Right lung (tissue), 5 donors: Measurements from ENCODE around the gene GALNT18. TPM values are rescaled to one million over a fixed set of nuclear protein-coding genes. Genes with fewer than 3 reads are reported as not detected.

ENCODE experiments used
- DNase-seq, 2 donors: peaks; one replicate each; pipeline ENCODE4 v3.0.0-alpha.2; 2013
- polyA plus RNA-seq, 5 donors: library from polyadenylated mRNA; unstranded; fragments of 120-200 nt; gene quantifications; one replicate each; pipeline versions ENCODE4 v1.2.1 to v1.2.3, GENCODE V29; 2013; ENCODE audit warnings: inconsistent platforms in 1 of 5, low replicate concordance in 1 of 5; ENCODE audit not compliant: insufficient read length in 5 of 5, insufficient read depth in 1 of 5

The GALNT18 gene
- polyA plus RNA-seq, 5 donors, result 18.0 to 26.8 (median 20.7) TPM

DNA sequence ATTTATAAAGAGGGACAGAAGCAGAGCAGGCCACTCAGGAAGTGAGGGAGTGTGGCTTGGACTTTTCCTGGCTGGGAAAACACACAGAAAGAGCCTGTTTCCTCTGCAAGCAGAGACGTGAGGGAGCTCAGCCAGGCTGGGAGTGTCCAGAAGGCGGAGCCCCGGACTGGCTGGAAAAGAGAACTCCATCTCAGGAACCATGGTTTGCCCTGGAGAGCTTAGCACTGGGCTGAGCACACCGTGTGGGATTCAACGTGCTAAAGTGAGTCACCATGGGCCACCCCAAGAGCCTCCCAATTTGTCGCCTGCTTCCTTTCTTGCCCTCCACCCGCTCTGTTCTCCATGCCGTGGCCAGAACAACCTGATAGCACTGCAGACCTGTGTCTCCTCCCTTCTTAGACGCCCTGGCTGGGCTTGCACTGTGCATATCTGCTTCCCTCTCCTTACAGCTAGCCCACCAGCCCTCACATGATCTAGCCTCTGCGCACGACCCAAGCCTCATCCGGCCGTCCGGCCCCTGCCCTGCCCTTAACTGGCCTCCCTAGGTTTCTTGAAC is 51.8 kb downstream of the GALNT18 start:
- no peak for DNase-seq

DNA sequence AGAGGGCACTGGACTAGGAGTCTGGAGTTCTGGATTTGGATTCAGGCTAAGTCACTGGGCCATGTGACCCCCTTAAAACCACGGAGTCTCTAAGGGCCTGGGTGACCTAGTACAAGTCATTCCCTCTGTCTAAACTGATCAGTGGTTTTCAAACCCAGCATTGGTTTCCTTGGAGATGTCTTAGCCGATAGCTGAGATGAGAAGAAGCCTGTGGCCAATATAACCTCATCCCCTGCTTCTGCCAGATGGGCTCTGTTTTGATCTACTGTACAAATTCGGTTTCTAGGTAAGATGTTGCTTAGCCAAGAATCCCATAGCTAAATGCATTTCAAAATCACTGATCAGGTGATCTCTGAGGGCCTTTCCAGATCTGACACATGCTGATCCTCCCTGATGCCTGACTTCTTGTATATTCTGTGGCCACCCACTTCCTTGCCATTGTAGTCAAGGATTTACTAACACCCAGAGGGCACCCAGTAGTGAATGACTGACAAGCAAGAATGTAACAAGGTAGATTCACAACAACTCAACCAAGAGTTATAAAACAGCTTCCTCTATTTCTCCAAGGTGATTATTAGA is 53.1 kb downstream of the GALNT18 start:
- DNase-seq, result no peak

DNA sequence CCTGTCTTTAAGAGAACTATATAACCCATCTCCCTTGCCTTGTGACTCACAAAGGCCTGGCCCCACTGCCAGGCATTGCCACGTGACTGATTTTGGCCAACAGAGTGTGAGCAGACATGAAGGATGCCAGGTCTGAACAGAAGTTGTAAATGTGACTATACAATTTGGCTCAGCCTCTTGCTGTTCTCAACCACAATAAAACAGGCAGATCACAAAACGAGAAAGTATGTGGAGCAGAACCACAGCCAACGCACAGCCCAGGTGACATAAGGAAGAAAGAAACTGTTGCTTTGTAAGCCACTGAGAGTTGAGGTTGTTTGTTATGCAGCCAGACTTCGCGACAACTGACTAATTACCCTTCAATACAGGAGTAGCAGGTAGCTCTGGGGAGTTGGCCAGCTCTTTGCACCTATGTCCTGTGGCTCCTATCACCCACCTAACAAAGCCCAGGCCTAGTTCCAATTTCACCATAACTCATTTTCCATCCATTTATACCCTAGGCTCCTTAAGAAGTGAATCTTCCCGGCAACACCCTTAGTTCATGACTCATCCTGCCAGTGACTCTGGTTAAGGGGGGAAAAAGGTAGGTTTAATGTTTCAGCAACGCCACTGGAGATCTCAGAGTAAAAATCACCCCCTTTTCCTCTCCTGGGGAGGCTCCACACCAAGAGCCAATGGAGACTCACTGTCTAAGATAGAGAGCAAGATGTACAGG is 53.7 kb downstream of the GALNT18 start:
- DNase-seq, result no peak

DNA sequence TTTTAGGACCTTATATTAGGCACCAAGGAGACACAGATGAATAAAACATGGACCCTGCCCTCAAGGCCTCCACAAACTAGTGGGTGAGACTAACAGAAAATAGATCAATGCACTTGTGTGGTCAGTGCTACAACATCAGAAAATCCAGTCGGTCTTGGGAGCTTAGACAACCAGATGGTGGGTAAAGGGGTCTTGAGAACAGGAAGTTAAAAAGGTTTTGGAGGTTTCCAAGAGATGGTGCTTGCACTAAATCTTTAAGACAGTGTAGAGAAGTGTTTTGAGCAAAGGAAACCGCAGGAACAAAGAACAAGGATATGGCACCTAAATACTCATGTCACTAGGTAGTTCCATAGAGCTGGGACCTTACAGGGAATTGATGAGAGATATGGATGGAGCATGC is 56.2 kb downstream of the GALNT18 start:
- DNase-seq, result no peak

DNA sequence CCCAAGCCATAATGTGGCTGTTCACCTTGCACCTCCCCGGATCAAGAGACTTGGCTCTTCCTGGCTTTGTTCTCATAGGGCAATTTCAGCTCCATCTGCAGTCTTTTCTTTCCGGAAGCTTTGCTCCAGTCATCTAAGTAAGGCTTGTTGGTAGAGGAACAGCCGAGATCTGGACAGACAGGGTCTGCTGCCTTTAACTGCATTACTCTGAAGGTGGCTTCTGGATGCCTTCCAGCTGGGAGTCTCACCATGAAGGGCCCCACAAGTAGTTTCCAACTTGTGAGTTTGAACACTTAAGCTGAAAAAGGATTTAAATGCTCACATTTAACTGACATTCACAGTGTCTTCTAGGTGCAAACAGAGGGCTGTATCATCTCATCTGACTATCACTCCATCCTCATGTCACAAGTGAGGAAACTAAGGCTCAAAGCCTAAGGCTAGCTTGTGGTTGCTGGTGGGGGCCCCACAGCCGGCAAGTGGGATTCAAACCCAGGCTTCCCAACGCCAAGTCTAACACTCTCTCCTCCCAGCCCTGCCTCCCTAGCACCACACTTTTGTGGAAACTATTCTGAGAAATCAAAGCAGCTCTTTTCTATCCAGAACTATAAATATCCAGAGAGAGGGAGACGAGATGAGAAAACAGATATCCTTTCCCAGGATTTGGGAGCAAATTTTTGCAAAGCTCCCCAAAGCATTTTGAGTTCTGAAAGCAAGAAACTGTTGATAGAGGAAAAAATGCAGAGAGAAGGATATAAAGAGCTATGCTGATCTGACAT is 58.4 kb downstream of the GALNT18 start:
- DNase-seq, result no peak

GRCh38 chr11:11561991-11562390 is 59.8 kb downstream of the GALNT18 start:
- no peak for DNase-seq

DNA sequence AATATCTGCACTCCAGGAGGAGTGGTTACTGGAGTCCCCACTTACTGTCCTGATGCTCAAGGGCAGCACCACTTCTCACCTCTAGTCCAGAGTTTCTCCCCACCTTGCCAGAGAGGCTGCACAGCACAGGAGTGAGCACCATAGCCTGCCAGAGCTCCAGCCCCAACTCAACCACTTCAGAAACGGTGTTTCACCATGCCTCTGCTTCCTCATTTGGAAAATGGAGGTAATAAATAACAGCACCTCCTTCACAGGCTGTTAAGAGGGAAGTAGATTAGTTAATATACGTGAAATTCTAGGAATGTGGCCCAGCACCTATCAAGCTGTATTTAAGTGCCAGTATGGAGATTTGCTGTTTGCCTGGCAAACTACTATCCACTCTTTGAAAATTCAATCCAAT is 63.0 kb downstream of the GALNT18 start:
- no peak for DNase-seq

DNA sequence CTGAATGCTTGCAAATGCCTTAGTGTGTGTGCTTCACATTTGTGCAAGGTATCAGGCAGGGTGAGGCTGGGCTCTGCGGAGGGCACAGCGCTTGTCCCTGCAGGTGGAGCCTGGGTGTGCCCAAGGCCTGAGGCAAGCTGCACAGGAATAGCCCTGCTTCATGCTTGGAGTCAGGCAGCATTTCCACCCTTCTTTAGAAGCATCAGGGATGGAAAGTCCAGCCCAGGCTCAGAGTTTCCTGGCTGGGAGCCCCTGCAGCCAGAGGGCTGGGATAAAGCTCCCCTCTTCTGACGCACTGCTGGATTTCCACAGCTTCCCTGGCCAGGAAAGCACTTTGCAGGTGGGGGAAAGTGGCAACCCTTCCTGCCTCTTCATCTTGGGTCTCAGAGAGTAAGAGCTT is 63.4 kb downstream of the GALNT18 start:
- no peak for DNase-seq

- DNase-seq, result no peak
Measured at GRCh38 chr11:11555208-11555607, 66.6 kb downstream of the GALNT18 start.

DNA sequence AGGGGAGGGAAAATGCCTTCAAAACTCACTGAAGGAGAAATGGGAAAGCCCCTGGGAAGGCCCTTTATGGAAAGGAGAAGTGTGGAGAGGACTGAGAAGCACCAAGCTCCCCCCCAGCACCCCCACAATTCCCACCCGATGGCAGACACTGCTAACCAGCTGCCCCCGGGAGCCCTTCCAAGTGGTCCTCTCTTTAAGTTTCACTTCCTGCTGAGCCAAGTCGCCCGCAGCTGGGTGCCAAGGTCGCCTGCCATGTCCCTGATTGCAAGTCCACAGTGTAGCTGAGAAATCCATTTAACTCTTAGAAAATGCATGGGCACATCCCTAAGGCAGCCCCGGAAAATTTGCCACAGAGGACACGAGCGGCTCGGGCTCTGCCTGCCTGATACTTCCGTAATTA is 68.2 kb downstream of the GALNT18 start:
- DNase-seq, result no peak

DNA sequence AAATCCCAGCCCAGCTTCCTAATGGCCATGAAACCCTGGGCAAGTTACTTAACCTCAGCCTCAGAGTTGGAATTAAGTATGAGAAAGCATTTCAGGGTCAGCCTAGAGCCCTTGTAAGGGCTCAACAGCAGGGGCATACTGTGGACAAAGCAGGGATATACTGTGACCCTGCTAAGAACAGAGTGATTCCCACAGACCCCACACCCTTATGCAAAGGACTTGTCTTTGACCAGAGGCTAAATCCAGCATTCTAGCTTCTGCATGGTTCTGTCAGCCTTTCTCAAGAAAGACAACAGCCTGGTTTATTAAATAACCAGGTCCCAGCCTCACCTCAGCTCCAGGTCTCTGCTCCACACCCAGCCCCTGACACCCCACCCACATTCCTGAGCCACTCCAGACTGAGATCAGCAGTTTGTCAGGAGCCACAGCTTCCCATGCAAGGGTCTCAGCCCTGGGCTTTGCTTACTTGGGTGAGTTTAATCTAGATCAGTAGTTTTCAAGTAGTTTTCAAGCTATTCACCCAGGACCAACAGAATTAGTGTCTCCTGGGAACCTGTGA is 69.2 kb downstream of the GALNT18 start:
- DNase-seq, result no peak

DNA sequence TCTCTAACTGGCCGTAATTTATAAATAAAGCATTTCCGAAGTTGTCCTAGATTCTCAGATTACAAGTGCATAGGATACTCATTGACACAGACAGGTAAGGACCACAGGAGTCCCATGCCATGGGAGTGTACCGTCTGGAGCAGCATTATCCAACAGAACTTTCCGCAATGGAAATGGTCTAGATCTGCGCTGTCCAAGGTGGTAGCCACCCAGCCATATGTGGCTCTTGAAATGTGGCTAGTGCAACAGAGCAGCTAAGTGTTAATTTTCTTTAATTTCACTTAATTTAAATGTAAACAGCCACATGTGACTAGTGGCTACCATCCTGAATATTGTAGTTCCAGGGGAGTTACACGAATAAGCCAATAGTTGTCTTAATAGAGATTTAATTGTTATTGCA is 71.3 kb downstream of the GALNT18 start:
- no peak for DNase-seq

DNA sequence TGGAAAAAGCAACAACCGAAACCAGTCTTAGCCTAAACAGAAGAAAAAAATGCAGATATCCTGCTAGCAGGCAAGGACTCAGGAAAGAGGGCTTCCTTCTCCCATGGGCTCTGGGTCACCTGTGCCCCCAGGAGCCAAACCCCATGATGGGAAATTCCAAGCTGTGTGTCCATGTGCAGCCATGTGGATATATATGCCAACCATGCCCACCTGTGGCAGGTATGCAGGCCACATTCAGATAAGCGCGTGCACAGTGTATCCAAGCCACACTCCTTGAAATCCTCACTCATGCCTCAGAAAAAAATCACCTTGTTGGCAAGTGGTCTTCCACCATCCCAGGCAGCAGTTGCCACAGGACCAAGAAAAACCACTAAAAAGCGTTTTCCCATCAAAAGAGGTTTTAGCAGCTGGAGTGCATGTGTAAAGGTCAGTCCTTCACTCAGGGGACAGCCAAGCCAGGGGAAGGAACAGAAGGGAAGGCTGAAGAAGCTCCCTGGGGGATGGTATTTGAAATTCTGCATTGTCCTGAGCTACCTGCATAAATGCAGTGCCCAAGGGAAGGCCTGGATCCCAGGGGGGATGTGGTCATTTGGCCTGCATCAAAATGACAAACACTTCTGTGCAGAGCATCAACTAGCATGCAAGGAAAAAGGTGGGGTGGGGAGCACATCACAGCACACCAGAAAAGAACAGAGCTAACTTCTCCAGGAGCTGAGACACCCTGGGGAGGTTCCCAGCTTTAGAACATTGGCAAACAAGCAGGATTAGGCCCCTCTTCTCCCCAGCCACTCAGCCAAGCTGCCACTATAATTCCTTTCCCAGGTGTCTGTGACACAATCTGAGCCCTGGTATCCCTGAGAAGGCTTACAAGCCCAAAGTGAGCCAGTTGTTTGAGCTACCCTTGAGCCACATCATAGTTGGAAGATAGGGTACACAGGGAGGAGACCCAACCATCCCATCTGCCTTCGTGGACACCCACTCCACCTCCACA is 76.2 kb downstream of the GALNT18 start:
- no peak for DNase-seq

DNA sequence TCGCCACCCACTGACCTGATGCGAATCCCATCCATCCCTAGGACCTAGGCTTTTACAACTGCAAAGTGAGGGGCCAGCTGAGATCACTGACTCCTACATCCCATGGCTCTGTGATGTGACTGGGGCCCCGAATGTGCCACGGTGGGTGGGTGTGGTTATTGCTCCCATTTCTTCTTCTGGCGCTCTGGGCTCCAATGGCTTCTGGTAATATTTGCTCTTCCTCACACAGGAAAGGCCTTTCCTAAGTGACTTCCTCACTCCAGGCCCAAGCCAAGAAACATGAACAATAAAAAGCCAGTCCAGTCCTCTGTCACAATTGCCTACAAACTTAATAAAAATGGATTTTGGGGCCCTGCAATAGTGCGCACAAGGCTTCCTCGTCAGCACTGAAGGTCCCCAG is 78.1 kb downstream of the GALNT18 start:
- no peak for DNase-seq

- DNase-seq, result no peak
Measured at GRCh38 chr11:11540157-11540556, 81.6 kb downstream of the GALNT18 start.

DNA sequence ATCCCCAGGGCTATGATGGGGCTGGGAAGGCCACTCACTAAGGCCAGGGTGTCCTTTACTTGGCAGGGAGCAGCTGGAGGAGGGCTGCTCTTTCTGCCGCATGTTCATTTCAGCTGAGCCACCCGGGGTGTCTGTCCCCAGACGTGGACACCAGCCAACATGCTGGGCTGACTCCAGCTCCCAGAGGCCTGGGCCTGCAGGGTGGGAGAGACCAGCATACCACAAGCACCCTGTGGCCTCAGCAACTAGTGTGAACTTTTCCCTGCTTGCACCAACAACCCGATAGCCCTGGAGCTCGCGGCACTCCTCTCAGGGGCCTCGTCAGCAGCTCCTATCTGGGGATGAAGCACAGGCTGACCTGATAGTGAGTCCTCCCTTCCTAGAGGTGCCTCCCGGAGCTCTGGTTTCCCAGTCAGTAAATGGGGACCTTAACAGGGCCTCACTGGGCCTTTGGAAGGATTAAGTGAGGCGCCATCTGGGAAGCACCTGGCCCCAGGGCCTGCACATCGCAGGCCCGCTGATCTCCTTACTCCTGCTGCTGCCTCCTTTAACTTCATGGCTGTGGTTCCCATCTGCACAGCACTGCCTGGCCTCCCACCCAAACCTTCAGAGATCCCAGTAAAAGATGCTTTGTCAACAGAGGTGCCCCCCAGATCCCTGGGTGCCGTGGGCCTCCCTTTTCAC is 83.4 kb downstream of the GALNT18 start:
- no peak for DNase-seq

DNA sequence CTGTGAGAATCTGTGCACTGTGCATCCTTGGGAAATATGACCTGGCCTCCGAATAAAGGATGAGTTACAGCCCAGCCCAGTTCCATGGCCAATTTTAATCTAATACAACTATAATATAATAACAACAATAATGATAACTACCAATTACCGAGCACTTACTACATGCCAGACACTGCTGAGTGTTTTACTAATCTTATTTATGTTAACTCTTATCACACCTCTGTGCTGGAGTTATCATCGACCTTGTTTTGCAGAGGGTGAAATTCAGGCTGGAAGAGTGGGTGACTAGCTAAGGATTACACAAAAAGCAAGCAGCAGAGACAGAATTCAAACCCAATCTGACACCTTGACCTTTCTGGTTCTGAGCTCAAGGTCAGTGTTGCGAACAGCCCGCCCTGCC is 83.9 kb downstream of the GALNT18 start:
- DNase-seq, result no peak

DNA sequence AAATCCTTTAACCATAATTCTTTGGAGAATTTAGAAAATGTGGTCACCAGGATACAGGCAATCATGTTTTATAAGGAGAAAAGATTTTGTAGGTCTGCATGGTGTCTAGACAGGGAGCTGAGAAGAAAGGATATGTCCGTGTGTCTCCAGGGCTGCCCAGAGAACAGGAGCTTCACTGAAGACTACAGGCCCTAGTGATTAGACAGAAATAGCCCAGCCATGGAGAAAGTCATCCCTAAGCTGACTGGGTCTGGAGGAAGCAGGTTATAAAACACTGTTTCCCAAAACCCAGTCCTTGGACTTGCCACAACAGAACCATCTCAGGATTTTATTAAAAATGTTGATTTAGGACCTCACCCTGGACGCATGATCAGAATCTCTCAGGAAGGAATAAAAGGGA is 84.4 kb downstream of the GALNT18 start:
- no peak for DNase-seq

DNA sequence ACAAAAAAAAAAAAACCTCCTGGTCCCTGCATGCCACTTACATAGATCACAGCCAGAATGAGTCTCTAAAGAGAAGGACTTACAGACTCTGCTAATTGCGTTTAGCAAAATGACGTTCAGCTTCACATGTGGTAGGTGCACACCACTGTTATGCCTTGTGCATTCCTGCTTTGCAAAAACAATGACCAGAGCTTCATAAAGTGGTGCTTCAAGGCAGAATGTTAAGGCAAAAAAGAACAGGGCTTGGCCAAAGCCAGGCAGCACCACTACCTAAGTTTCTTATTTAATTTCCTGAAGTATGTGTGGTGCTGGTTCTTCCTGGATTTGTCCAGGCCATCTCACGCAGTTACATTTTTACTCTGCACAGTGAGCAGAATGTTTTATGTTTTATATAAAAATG is 85.2 kb downstream of the GALNT18 start:
- DNase-seq, result no peak

DNA sequence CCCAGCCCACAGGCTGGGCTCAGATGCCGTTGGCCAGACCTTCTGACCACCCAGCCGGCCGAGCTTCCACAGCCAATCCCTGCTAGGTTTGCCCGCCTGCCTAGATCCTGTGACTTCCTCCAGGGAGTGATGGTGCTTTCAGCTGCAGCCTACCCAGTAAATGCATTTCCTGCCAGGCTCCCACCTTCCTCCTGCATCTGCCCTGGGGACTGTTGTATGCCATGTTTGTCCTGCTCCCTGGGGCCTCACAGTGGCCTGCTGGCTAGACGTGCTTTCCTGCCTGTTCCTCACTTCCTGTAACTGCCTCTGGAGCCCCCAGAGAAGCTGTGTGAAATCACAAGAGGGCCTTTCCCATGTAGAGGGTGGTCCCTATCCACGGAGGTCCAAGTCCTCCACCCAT is 86.2 kb downstream of the GALNT18 start:
- no peak for DNase-seq

GRCh38 chr11:11534981-11535380 is 86.8 kb downstream of the GALNT18 start:
- DNase-seq, result no peak
